GM23338 (cell line): ENCODE results near the gene EPHA5. TPM values are rescaled to one million over a fixed set of nuclear protein-coding genes. Genes with fewer than 3 reads are reported as not detected.

Experiments used
- ATAC-seq: fragments of 200-7000 bp; cut with Tn5 transposase; 3 replicates; pipeline ENCODE4 v1.9.1; 2020
- DNase-seq: peaks from one replicate; pipeline ENCODE4 v3.0.0-alpha.2; 2015; ENCODE audit warnings: low spot score
- H2AFZ ChIP-seq: fragments of 200-600 bp; sonication (generic); 2 replicates; pipeline ENCODE4 v1.8.0; 2016; ENCODE audit warnings: antibody characterized with exemption, mild to moderate bottlenecking, moderate library complexity
- H3F3A ChIP-seq: fragments of 200-600 bp; sonication (generic); replicated peaks from 2 replicates; pipeline ENCODE4 v1.8.0; 2017; ENCODE audit warnings: antibody characterized with exemption, mixed run types, low read depth
- H3K27ac ChIP-seq: fragments of 200-600 bp; sonication (generic); 2 replicates; pipeline ENCODE4 v1.6.1; 2016; ENCODE audit warnings: low read depth
- H3K27me3 ChIP-seq: fragments of 200-600 bp; sonication (generic); 2 replicates; pipeline ENCODE4 v1.8.0; 2016; ENCODE audit warnings: mild to moderate bottlenecking, mixed run types, moderate library complexity; ENCODE audit not compliant: insufficient read depth
- H3K36me3 ChIP-seq: fragments of 200-600 bp; sonication (generic); 2 replicates; pipeline ENCODE4 v1.8.0; 2016; ENCODE audit warnings: mild to moderate bottlenecking; ENCODE audit not compliant: insufficient read depth
- H3K4me1 ChIP-seq: fragments of 200-600 bp; sonication (generic); 2 replicates; pipeline ENCODE4 v1.8.0; 2016; ENCODE audit warnings: mild to moderate bottlenecking, moderate library complexity; ENCODE audit not compliant: insufficient read depth
- H3K4me2 ChIP-seq: fragments of 200-600 bp; sonication (generic); 2 replicates; pipeline ENCODE4 v1.7.1; 2017; ENCODE audit warnings: mixed run types
- H3K4me3 ChIP-seq: fragments of 200-600 bp; sonication (generic); 2 replicates; pipeline ENCODE4 v1.6.1; 2016; ENCODE audit warnings: mixed run types
- H3K79me2 ChIP-seq: fragments of 200-600 bp; sonication (generic); replicated peaks from 2 replicates; pipeline ENCODE4 v1.8.0; 2017; ENCODE audit warnings: mild to moderate bottlenecking; ENCODE audit not compliant: insufficient read depth
- H3K9me2 ChIP-seq: fragments of 200-600 bp; sonication (generic); 2 replicates; pipeline ENCODE4 v1.8.0; 2017; ENCODE audit not compliant: insufficient read depth
- H4K20me1 ChIP-seq: fragments of 200-600 bp; sonication (generic); replicated peaks from 2 replicates; pipeline ENCODE4 v1.8.0; 2017; ENCODE audit warnings: mild to moderate bottlenecking; ENCODE audit not compliant: insufficient read depth
- H3K27ac Mint-ChIP-seq: 2 replicates; pipeline ENCODE4 v1.8.0; 2020; ENCODE audit warnings: inconsistent platforms, mild to moderate bottlenecking, moderate library complexity, mixed read lengths
- H3K27me3 Mint-ChIP-seq: 3 replicates; pipeline ENCODE4 v1.8.0; 2022; ENCODE audit warnings: low read depth, mild to moderate bottlenecking, moderate library complexity, mixed read lengths, inconsistent platforms; ENCODE audit not compliant: insufficient read depth, poor library complexity
- H3K36me3 Mint-ChIP-seq: 3 replicates; pipeline ENCODE4 v1.8.0; 2021; ENCODE audit warnings: low read depth, mild to moderate bottlenecking, inconsistent platforms, moderate library complexity, mixed read lengths
- H3K4me1 Mint-ChIP-seq: 3 replicates; pipeline ENCODE4 v1.8.0; 2020; ENCODE audit warnings: mild to moderate bottlenecking, inconsistent platforms, mixed read lengths
- H3K4me3 Mint-ChIP-seq: 3 replicates; pipeline ENCODE4 v1.8.0; 2021; ENCODE audit warnings: moderate library complexity, mild to moderate bottlenecking, inconsistent platforms, mixed read lengths
- H3K9me3 Mint-ChIP-seq: 3 replicates; pipeline ENCODE4 v1.8.0; 2020; ENCODE audit warnings: moderate library complexity, mild to moderate bottlenecking, inconsistent platforms, mixed read lengths
- CREB1 ChIP-seq: fragments of 250-450 bp; sonication (Bioruptor Pico); IDR thresholded peaks from 2 replicates; pipeline ENCODE4 v1.5.0; 2020; ENCODE audit warnings: low read depth, mild to moderate bottlenecking, moderate library complexity
- CTCF ChIP-seq, 2 experiments: fragments of 200-600 bp in 1 of 2; sonication (generic) in 1 of 2; conservative IDR thresholded peaks; 2 replicates each; pipeline versions ENCODE4 v1.5.1 to v1.6.1; 2016 to 2017; ENCODE audit warnings: antibody characterized with exemption in 2 of 2, low read depth in 2 of 2, mild to moderate bottlenecking in 2 of 2, moderate library complexity in 1 of 2
- ETS1 ChIP-seq: IDR thresholded peaks from 2 replicates; pipeline ENCODE4 v1.6.1; 2016; ENCODE audit warnings: antibody characterized with exemption
- EZH2 ChIP-seq: fragments of 200-600 bp; sonication (generic); IDR thresholded peaks from one replicate; pipeline ENCODE4 v1.8.0; 2017; ENCODE audit warnings: antibody characterized with exemption, mild to moderate bottlenecking, low read depth; ENCODE audit not compliant: unreplicated experiment
- EZH2phosphoT487 ChIP-seq: fragments of 200-600 bp; sonication (generic); IDR thresholded peaks from one replicate; pipeline ENCODE4 v1.8.1; 2018; ENCODE audit warnings: antibody characterized with exemption; ENCODE audit not compliant: unreplicated experiment
- JUNB ChIP-seq: IDR thresholded peaks from one replicate; pipeline ENCODE4 v1.6.1; 2016; ENCODE audit warnings: antibody characterized with exemption; ENCODE audit not compliant: unreplicated experiment
- NANOG ChIP-seq: IDR thresholded peaks from 2 replicates; pipeline ENCODE4 v1.6.1; 2016; ENCODE audit warnings: antibody characterized with exemption, borderline replicate concordance
- POLR2AphosphoS5 ChIP-seq: IDR thresholded peaks from 2 replicates; pipeline ENCODE4 v1.6.1; 2016; ENCODE audit warnings: antibody characterized with exemption, low read depth
- REST ChIP-seq: IDR thresholded peaks from one replicate; pipeline ENCODE4 v1.6.1; 2018; ENCODE audit warnings: antibody characterized with exemption; ENCODE audit not compliant: unreplicated experiment
- STAT1 ChIP-seq: IDR thresholded peaks from one replicate; pipeline ENCODE4 v1.6.1; 2016; ENCODE audit warnings: antibody characterized with exemption; ENCODE audit not compliant: unreplicated experiment
- ZNF114 ChIP-seq: fragments of 250-450 bp; sonication (Bioruptor Pico); IDR thresholded peaks from 2 replicates; pipeline ENCODE4 v1.5.0; 2020; ENCODE audit warnings: mild to moderate bottlenecking, moderate library complexity
- ZNF331 ChIP-seq: fragments of 250-450 bp; sonication (Bioruptor Pico); IDR thresholded peaks from 2 replicates; pipeline ENCODE4 v1.5.0; 2020; ENCODE audit warnings: low read depth, mild to moderate bottlenecking, moderate library complexity
- ZNF462 ChIP-seq: fragments of 250-450 bp; sonication (Bioruptor Pico); IDR thresholded peaks from 2 replicates; pipeline ENCODE4 v1.5.0; 2020; ENCODE audit warnings: mild to moderate bottlenecking, moderate library complexity
- polyA plus RNA-seq: library from polyadenylated mRNA; unstranded; fragments of >200 nt; fragmentation: Nextera tagmentation; extraction: Ambion mirVana; gene quantifications from 2 replicates; pipeline ENCODE4 v1.2.1, GENCODE V29; 2016
- total RNA-seq: library from RNA; depleted of rRNA; stranded (reverse); fragments of >200 nt; shearing (Covaris generic); gene quantifications from 2 replicates; pipeline ENCODE4 v1.2.3, GENCODE V29; 2014

The EPHA5 gene
- total and polyA plus RNA-seq, 2 experiments from 2014 or later = 0.05 to 0.24 TPM

DNA sequence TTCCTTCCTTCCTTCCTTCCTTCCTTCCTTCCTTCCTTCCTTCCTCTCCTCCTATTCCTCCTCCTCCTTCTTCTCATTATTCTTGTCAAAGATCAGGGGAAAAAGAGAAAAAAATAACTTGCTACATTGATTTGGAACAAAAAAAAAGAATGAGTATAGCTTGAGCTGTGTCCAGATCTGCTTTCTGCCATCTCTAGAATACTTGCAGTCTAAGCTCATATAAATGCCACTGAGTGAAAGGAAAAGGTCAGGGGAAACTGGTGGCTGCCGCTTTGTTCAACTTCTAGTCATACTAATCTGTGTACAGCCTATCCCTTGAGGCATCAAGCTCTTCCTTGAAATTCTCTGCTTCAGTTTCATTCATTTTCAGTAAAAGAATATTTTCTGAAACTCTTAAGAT lies 28.3 kb upstream of the EPHA5 start:
- TF ChIP-seq ETS1 = no peak
- TF ChIP-seq POLR2AphosphoS5 = no peak
- TF ChIP-seq CTCF (conservative IDR thresholded peaks at IDR 0.05; ENCODE audit: low read depth in 2 of 2) = no peak
- TF ChIP-seq ZNF114 (CRISPR knock-in tag) = no peak
- no peak for TF ChIP-seq EZH2phosphoT487
- no peak for TF ChIP-seq EZH2
- no peak for TF ChIP-seq CREB1 (CRISPR knock-in tag)
- no peak for TF ChIP-seq ZNF462
- TF ChIP-seq NANOG = no peak
- no peak for TF ChIP-seq ZNF331 (CRISPR knock-in tag)
- TF ChIP-seq STAT1 = no peak
- no peak for TF ChIP-seq JUNB
- no peak for TF ChIP-seq REST

More for the DNA sequence above, 28.3 kb upstream of the EPHA5 start:
- ATAC-seq = no peak
- Mint-ChIP-seq H3K27me3 (peaks cover 2% of the 10 kb centered on the region), H3K36me3 (no peaks in the 10 kb centered on the region), H3K27ac (no peak overlapping the region), H3K4me3 (no peak overlapping the region), H3K9me3 (no peaks in the 10 kb centered on the region; the same call in 2 of the 3 replicates), H3K4me1 (peaks cover 7% of the 10 kb centered on the region)
- Histone ChIP-seq H3K36me3 (no peaks in the 10 kb centered on the region), H2AFZ (no peak overlapping the region), H3K4me2 (no peak overlapping the region), H3K79me2 (no peaks in the 10 kb centered on the region), H3K27me3 (no peaks in the 10 kb centered on the region), H3F3A (no peaks in the 10 kb centered on the region), H3K27ac (no peak overlapping the region), H3K4me3 (no peak overlapping the region), H4K20me1 (no peaks in the 10 kb centered on the region), H3K9me2 (no peaks in the 10 kb centered on the region), H3K4me1 (peaks cover 9% of the 10 kb centered on the region; the same call in 1 of the 2 replicates)
- DNase-seq = no peak
